ENCODE data around the gene NRROS.

The NRROS gene

DNA sequence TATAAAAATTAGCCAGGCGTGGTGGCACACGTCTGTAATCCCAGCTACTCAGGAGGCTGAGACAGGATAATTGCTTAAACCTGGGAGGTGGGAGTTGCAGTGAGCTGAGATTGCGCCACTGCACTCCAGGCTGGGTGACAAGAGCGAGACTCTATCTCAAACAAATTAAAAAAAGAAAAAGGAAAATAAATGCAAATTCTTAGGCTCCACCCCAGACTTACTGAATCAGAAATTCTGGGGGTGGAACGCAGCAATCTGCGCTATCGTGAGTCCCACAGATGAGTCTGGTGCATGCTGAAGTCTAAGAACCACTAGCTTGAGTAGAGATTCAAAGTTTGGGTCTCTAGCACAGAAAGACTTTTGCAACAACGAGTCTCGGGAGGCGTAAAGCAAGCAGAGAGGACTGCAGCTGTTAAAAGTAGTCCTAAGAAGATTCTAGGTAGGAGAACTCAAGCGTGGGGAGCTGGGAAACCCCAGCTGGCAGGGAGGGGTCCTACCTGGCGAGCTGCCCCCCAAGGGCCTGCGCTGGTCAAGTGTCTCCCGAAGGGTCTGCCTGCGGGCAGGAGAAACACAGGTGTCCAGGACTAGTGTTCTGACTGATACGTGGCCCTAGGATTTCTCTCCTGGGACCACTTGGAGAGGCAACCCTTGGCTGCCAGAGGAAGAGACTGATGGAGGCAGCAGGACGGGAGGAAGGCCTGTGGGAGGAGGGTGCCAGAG lies 50.6 kb downstream of the NRROS start:
- no peak for TF ChIP-seq CTCF (conservative IDR thresholded peaks at IDR 0.05)
- TF ChIP-seq ZFX (IDR thresholded peaks at IDR 0.05) = no peak
- no peak overlapping the region for H3K27ac ChIP-seq

GRCh38 chr3:196691386-196691785 lies 51.9 kb downstream of the NRROS start:
- TF ChIP-seq CTCF (conservative IDR thresholded peaks at IDR 0.05) (no peak), ZFX (IDR thresholded peaks at IDR 0.05) (no peak)
- no peak overlapping the region for H3K27ac ChIP-seq

GRCh38 chr3:196694202-196694638 lies 54.7 kb downstream of the NRROS start:
- TF ChIP-seq CTCF (conservative IDR thresholded peaks at IDR 0.05) (no peak), ZFX (IDR thresholded peaks at IDR 0.05) (no peak)
- H3K27ac ChIP-seq = no peak overlapping the region

GRCh38 chr3:196694941-196695848 lies 55.7 kb downstream of the NRROS start:
- H3K27ac ChIP-seq = no peak overlapping the region
- TF ChIP-seq ZFX (IDR thresholded peaks at IDR 0.05) (no peak), CTCF (conservative IDR thresholded peaks at IDR 0.05) (no peak)

GRCh38 chr3:196695849-196696226 lies 56.3 kb downstream of the NRROS start:
- H3K27ac ChIP-seq = no peak overlapping the region
- no peak for TF ChIP-seq ZFX (IDR thresholded peaks at IDR 0.05)
- no peak for TF ChIP-seq CTCF (conservative IDR thresholded peaks at IDR 0.05)

GRCh38 chr3:196697270-196697669 lies 57.8 kb downstream of the NRROS start:
- TF ChIP-seq CTCF (conservative IDR thresholded peaks at IDR 0.05) (no peak), ZFX (IDR thresholded peaks at IDR 0.05) (no peak)
- H3K27ac ChIP-seq = no peak overlapping the region

- H3K27ac ChIP-seq = no peak overlapping the region
- no peak for TF ChIP-seq ZFX (IDR thresholded peaks at IDR 0.05)
- TF ChIP-seq CTCF (conservative IDR thresholded peaks at IDR 0.05) = no peak
Measured at GRCh38 chr3:196699749-196700148, 60.3 kb downstream of the NRROS start.

Data from C4-2B (cell line).